Loucy (cell line): ENCODE data around the gene KICS2.

Experiments used
- EZH2phosphoT487 ChIP-seq: fragments of 200-600 bp; IDR thresholded peaks from 2 replicates; pipeline ENCODE4 v1.6.1; 2018; ENCODE audit warnings: antibody characterized with exemption, mild to moderate bottlenecking, moderate library complexity, borderline replicate concordance
- TF ChIP-seq, protein P1 (sequence below): fragments of 200-600 bp; sonication (generic); conservative IDR thresholded peaks from 2 replicates; pipeline ENCODE4 v1.5.1; 2014; ENCODE audit warnings: mild to moderate bottlenecking, antibody characterized with exemption, low read length

- TF ChIP-seq, protein P1, sequence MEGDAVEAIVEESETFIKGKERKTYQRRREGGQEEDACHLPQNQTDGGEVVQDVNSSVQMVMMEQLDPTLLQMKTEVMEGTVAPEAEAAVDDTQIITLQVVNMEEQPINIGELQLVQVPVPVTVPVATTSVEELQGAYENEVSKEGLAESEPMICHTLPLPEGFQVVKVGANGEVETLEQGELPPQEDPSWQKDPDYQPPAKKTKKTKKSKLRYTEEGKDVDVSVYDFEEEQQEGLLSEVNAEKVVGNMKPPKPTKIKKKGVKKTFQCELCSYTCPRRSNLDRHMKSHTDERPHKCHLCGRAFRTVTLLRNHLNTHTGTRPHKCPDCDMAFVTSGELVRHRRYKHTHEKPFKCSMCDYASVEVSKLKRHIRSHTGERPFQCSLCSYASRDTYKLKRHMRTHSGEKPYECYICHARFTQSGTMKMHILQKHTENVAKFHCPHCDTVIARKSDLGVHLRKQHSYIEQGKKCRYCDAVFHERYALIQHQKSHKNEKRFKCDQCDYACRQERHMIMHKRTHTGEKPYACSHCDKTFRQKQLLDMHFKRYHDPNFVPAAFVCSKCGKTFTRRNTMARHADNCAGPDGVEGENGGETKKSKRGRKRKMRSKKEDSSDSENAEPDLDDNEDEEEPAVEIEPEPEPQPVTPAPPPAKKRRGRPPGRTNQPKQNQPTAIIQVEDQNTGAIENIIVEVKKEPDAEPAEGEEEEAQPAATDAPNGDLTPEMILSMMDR, result no peak
- TF ChIP-seq EZH2phosphoT487, result no peak
Measured at GRCh38 chr12:64221651-64222008, 466 bp downstream of the KICS2 start.
